SK-N-SH (cell line): ENCODE data around the gene LRRC1.

Source experiments
- EP300 ChIP-seq, 2 experiments: IDR thresholded peaks; 2 replicates each; pipeline versions ENCODE4 v1.4.0 to v1.6.1; 2012; ENCODE audit warnings: borderline replicate concordance in 1 of 2, low read depth in 1 of 2, low read length in 1 of 2
- EZH2phosphoT487 ChIP-seq: fragments of 200-600 bp; sonication (generic); IDR thresholded peaks from 2 replicates; pipeline ENCODE4 v1.6.1; 2017; ENCODE audit warnings: low read depth, mixed run types, mild to moderate bottlenecking, antibody characterized with exemption, moderate library complexity, borderline replicate concordance
- JUND ChIP-seq: IDR thresholded peaks from 2 replicates; pipeline ENCODE4 v1.4.0; 2012
- RAD21 ChIP-seq: IDR thresholded peaks from 2 replicates; pipeline ENCODE4 v1.6.1; 2012; ENCODE audit warnings: mild to moderate bottlenecking, low read length
- USF2 ChIP-seq: fragments of 150-350 bp; IDR thresholded peaks from 2 replicates; pipeline ENCODE4 v1.6.1; 2017; ENCODE audit warnings: antibody characterized with exemption, low read length, low read depth, borderline replicate concordance
- TF ChIP-seq, protein P1 (sequence below): fragments of 200-600 bp; sonication (generic); IDR thresholded peaks from 2 replicates; pipeline ENCODE4 v1.6.1; 2017; ENCODE audit warnings: antibody characterized with exemption, mild to moderate bottlenecking, moderate library complexity
- TF ChIP-seq, protein P2 (sequence below): IDR thresholded peaks from 2 replicates; pipeline ENCODE4; 2012
- TF ChIP-seq, protein P3 (sequence below): IDR thresholded peaks from 2 replicates; pipeline ENCODE4 v1.4.0; 2012; ENCODE audit warnings: low read depth, borderline replicate concordance
- TF ChIP-seq, protein P4 (sequence below): fragments of 150-350 bp; IDR thresholded peaks from 2 replicates; pipeline ENCODE4 v1.6.1; 2016; ENCODE audit warnings: mild to moderate bottlenecking, low read depth, low read length

GRCh38 chr6:53808302-53808881, 13.6 kb downstream of the LRRC1 start:
- TF ChIP-seq, protein P1, sequence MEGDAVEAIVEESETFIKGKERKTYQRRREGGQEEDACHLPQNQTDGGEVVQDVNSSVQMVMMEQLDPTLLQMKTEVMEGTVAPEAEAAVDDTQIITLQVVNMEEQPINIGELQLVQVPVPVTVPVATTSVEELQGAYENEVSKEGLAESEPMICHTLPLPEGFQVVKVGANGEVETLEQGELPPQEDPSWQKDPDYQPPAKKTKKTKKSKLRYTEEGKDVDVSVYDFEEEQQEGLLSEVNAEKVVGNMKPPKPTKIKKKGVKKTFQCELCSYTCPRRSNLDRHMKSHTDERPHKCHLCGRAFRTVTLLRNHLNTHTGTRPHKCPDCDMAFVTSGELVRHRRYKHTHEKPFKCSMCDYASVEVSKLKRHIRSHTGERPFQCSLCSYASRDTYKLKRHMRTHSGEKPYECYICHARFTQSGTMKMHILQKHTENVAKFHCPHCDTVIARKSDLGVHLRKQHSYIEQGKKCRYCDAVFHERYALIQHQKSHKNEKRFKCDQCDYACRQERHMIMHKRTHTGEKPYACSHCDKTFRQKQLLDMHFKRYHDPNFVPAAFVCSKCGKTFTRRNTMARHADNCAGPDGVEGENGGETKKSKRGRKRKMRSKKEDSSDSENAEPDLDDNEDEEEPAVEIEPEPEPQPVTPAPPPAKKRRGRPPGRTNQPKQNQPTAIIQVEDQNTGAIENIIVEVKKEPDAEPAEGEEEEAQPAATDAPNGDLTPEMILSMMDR, result no peak
- TF ChIP-seq USF2 (no peak), JUND (no peak), EZH2phosphoT487 (no peak), EP300 (IDR thresholded peaks at IDR 0.05; ENCODE audit: borderline replicate concordance in 1 of 2, low read depth in 1 of 2, low read length in 1 of 2) (no peak), RAD21 (no peak)
- TF ChIP-seq, protein P2, sequence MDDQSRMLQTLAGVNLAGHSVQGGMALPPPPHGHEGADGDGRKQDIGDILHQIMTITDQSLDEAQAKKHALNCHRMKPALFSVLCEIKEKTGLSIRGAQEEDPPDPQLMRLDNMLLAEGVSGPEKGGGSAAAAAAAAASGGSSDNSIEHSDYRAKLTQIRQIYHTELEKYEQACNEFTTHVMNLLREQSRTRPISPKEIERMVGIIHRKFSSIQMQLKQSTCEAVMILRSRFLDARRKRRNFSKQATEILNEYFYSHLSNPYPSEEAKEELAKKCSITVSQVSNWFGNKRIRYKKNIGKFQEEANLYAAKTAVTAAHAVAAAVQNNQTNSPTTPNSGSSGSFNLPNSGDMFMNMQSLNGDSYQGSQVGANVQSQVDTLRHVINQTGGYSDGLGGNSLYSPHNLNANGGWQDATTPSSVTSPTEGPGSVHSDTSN, result no peak
- TF ChIP-seq, protein P3, sequence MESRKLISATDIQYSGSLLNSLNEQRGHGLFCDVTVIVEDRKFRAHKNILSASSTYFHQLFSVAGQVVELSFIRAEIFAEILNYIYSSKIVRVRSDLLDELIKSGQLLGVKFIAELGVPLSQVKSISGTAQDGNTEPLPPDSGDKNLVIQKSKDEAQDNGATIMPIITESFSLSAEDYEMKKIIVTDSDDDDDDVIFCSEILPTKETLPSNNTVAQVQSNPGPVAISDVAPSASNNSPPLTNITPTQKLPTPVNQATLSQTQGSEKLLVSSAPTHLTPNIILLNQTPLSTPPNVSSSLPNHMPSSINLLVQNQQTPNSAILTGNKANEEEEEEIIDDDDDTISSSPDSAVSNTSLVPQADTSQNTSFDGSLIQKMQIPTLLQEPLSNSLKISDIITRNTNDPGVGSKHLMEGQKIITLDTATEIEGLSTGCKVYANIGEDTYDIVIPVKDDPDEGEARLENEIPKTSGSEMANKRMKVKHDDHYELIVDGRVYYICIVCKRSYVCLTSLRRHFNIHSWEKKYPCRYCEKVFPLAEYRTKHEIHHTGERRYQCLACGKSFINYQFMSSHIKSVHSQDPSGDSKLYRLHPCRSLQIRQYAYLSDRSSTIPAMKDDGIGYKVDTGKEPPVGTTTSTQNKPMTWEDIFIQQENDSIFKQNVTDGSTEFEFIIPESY, result no peak
- TF ChIP-seq, protein P4, sequence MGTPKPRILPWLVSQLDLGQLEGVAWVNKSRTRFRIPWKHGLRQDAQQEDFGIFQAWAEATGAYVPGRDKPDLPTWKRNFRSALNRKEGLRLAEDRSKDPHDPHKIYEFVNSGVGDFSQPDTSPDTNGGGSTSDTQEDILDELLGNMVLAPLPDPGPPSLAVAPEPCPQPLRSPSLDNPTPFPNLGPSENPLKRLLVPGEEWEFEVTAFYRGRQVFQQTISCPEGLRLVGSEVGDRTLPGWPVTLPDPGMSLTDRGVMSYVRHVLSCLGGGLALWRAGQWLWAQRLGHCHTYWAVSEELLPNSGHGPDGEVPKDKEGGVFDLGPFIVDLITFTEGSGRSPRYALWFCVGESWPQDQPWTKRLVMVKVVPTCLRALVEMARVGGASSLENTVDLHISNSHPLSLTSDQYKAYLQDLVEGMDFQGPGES, result no peak
